ENCODE measurements around the gene FIBP. TPM values are rescaled to one million over a fixed set of nuclear protein-coding genes. Genes with fewer than 3 reads are reported as not detected.

Gene FIBP
- polyA plus RNA-seq, 12 donors = 51.1 to 68.4 (median 60.3) TPM; not detected in 1

- DNase-seq = no peak
These were observed 16.3 kb downstream of the FIBP start for GRCh38 chr11:65871811-65872548.

- no peak for DNase-seq
These were observed 17.3 kb downstream of the FIBP start for GRCh38 chr11:65870706-65871681.

GRCh38 chr11:65870307-65870658 is 18.0 kb downstream of the FIBP start:
- DNase-seq = no peak

GRCh38 chr11:65869643-65870306 is 18.5 kb downstream of the FIBP start:
- DNase-seq = no peak

- no peak for DNase-seq
These were observed 19.4 kb downstream of the FIBP start for GRCh38 chr11:65868907-65869306.

- no peak for DNase-seq
These were observed 20.1 kb downstream of the FIBP start for GRCh38 chr11:65868076-65868667.

- no peak for DNase-seq
These were observed 20.8 kb downstream of the FIBP start for GRCh38 chr11:65867284-65868071.

- DNase-seq = no peak
These were observed 21.6 kb downstream of the FIBP start for GRCh38 chr11:65866509-65867283.

- no peak for DNase-seq
These were observed 22.6 kb downstream of the FIBP start for GRCh38 chr11:65865550-65866172.

- DNase-seq = no peak
These were observed 23.4 kb downstream of the FIBP start for GRCh38 chr11:65864706-65865471.

- no peak for DNase-seq
These were observed 24.2 kb downstream of the FIBP start for GRCh38 chr11:65863889-65864705.

- no peak for DNase-seq
These were observed 25.1 kb downstream of the FIBP start for GRCh38 chr11:65862941-65863888.

- no peak for DNase-seq
These were observed 26.0 kb downstream of the FIBP start for GRCh38 chr11:65862191-65862735.

- DNase-seq = no peak
These were observed 26.6 kb downstream of the FIBP start for GRCh38 chr11:65861533-65862183.

- no peak for DNase-seq
These were observed 27.1 kb downstream of the FIBP start for GRCh38 chr11:65861165-65861505.

Data from muscle of arm (tissue), 12 donors.